ENCODE results near the gene ARHGAP10.

Gene ARHGAP10

GRCh38 chr4:147828331-147828905 lies 96.5 kb downstream of the ARHGAP10 start:
- DNase-seq: no peak

- DNase-seq: no peak
These were observed 97.7 kb downstream of the ARHGAP10 start for GRCh38 chr4:147829401-147830101.

GRCh38 chr4:147830102-147830463 lies 98.2 kb downstream of the ARHGAP10 start:
- DNase-seq: no peak

GRCh38 chr4:147830987-147831386 lies 99.1 kb downstream of the ARHGAP10 start:
- no peak for DNase-seq

- no peak for DNase-seq
These were observed 99.8 kb downstream of the ARHGAP10 start for GRCh38 chr4:147831551-147832171.

GRCh38 chr4:147833254-147833653 lies 101.4 kb downstream of the ARHGAP10 start:
- no peak for DNase-seq

- no peak for DNase-seq
These were observed 101.9 kb downstream of the ARHGAP10 start for GRCh38 chr4:147833741-147834140.

- DNase-seq: no peak
These were observed 102.6 kb downstream of the ARHGAP10 start for GRCh38 chr4:147834480-147834879.

- DNase-seq: no peak
These were observed 104.9 kb downstream of the ARHGAP10 start for GRCh38 chr4:147836807-147837206.

GRCh38 chr4:147837435-147837834 lies 105.5 kb downstream of the ARHGAP10 start:
- DNase-seq: no peak

GRCh38 chr4:147837854-147838253 lies 106.0 kb downstream of the ARHGAP10 start:
- DNase-seq: no peak

- no peak for DNase-seq
These were observed 107.3 kb downstream of the ARHGAP10 start for GRCh38 chr4:147839200-147839599.

GRCh38 chr4:147839663-147840062 lies 107.8 kb downstream of the ARHGAP10 start:
- no peak for DNase-seq

GRCh38 chr4:147840838-147841738 lies 109.2 kb downstream of the ARHGAP10 start:
- no peak for DNase-seq

- DNase-seq: no peak
These were observed 110.7 kb downstream of the ARHGAP10 start for GRCh38 chr4:147842573-147842972.

- DNase-seq: no peak
These were observed 111.3 kb downstream of the ARHGAP10 start for GRCh38 chr4:147843162-147843561.

GRCh38 chr4:147844781-147845180 lies 112.9 kb downstream of the ARHGAP10 start:
- DNase-seq: no peak

- no peak for DNase-seq
These were observed 114.6 kb downstream of the ARHGAP10 start for GRCh38 chr4:147846318-147847155.

- DNase-seq: no peak
These were observed 116.1 kb downstream of the ARHGAP10 start for GRCh38 chr4:147847751-147848590.

GRCh38 chr4:147848634-147849033 lies 116.7 kb downstream of the ARHGAP10 start:
- no peak for DNase-seq

GRCh38 chr4:147851135-147851534 lies 119.2 kb downstream of the ARHGAP10 start:
- no peak for DNase-seq
